Astrocyte (in vitro differentiated cells and primary cell): ENCODE measurements around the gene EFCAB6. TPM values are rescaled to one million over a fixed set of nuclear protein-coding genes. Genes with fewer than 3 reads are reported as not detected.

Source experiments
- DNase-seq: peaks from one replicate; pipeline ENCODE4 v3.0.0-alpha.2; 2010; ENCODE audit warnings: low read depth
- FAIRE-seq: peaks from 2 replicates; lab custom pipeline; 2011; peaks lifted over from hg19 to GRCh38; lab: Jason Lieb, UNC
- H2AFZ ChIP-seq: 2 replicates; pipeline ENCODE4 v1.6.0; 2012; ENCODE audit warnings: low read depth, low read length, inconsistent platforms
- H3K27ac ChIP-seq: 2 replicates; pipeline ENCODE4 v1.5.1; 2011; ENCODE audit warnings: low read depth, low read length, inconsistent platforms
- H3K27me3 ChIP-seq: 2 replicates; pipeline ENCODE4 v1.6.0; 2011; ENCODE audit warnings: low read length, inconsistent platforms; ENCODE audit not compliant: insufficient read depth
- H3K36me3 ChIP-seq: 2 replicates; pipeline ENCODE4 v1.5.1; 2011; ENCODE audit warnings: low read length, inconsistent platforms; ENCODE audit not compliant: insufficient read depth
- H3K4me1 ChIP-seq: 2 replicates; pipeline ENCODE4 v1.5.1; 2011; ENCODE audit warnings: low read length, inconsistent platforms; ENCODE audit not compliant: insufficient read depth
- H3K4me2 ChIP-seq: 2 replicates; pipeline ENCODE4 v1.6.0; 2012; ENCODE audit warnings: low read length, inconsistent platforms
- H3K4me3 ChIP-seq: 2 replicates; pipeline ENCODE4 v1.5.1; 2011; ENCODE audit warnings: low read depth, mild to moderate bottlenecking, low read length, inconsistent platforms; ENCODE audit not compliant: insufficient read depth
- H3K79me2 ChIP-seq: 2 replicates; pipeline ENCODE4 v1.6.0; 2012; ENCODE audit warnings: mild to moderate bottlenecking, low read length, inconsistent platforms; ENCODE audit not compliant: insufficient read depth
- H3K9ac ChIP-seq: 2 replicates; pipeline ENCODE4 v1.6.0; 2012; ENCODE audit warnings: mild to moderate bottlenecking, low read length, inconsistent platforms
- H3K9me3 ChIP-seq: 2 replicates; pipeline ENCODE4 v1.5.1; 2012; ENCODE audit warnings: low read depth, mild to moderate bottlenecking, low read length, inconsistent platforms; ENCODE audit not compliant: insufficient read depth
- H4K20me1 ChIP-seq: 2 replicates; pipeline ENCODE4 v1.6.0; 2012; ENCODE audit warnings: low read length, inconsistent platforms; ENCODE audit not compliant: insufficient read depth
- H3K27ac Mint-ChIP-seq: one replicate; pipeline ENCODE4 v1.8.0; 2021; ENCODE audit warnings: mild to moderate bottlenecking, mixed read lengths; ENCODE audit not compliant: unreplicated experiment
- H3K27me3 Mint-ChIP-seq: one replicate; pipeline ENCODE4 v1.8.0; 2021; ENCODE audit warnings: low read depth, mixed read lengths; ENCODE audit not compliant: unreplicated experiment
- H3K36me3 Mint-ChIP-seq: one replicate; pipeline ENCODE4 v1.8.0; 2021; ENCODE audit warnings: low read depth, mixed read lengths; ENCODE audit not compliant: unreplicated experiment
- H3K4me1 Mint-ChIP-seq: one replicate; pipeline ENCODE4 v1.8.0; 2021; ENCODE audit warnings: low read depth, mixed read lengths; ENCODE audit not compliant: unreplicated experiment
- H3K4me3 Mint-ChIP-seq: one replicate; pipeline ENCODE4 v1.8.0; 2021; ENCODE audit warnings: mild to moderate bottlenecking, moderate library complexity, mixed read lengths; ENCODE audit not compliant: unreplicated experiment
- H3K9me3 Mint-ChIP-seq: one replicate; pipeline ENCODE4 v1.8.0; 2021; ENCODE audit warnings: mild to moderate bottlenecking, mixed read lengths; ENCODE audit not compliant: unreplicated experiment
- CTCF ChIP-seq: IDR thresholded peaks from 2 replicates; pipeline ENCODE4 v1.5.1; 2011; ENCODE audit warnings: low read depth, mild to moderate bottlenecking, inconsistent platforms, low read length, moderate library complexity; ENCODE audit not compliant: insufficient read depth
- EZH2 ChIP-seq: IDR thresholded peaks from 2 replicates; pipeline ENCODE4 v1.6.1; 2012; ENCODE audit warnings: mild to moderate bottlenecking, low read length, inconsistent platforms; ENCODE audit not compliant: insufficient read depth
- total RNA-seq: library from RNA; stranded (reverse); gene quantifications from 2 replicates; pipeline ENCODE4 v1.2.1, GENCODE V29; 2021

The EFCAB6 gene
- total RNA-seq, 1 donor from 2014 or later = 1.2 TPM

- H2AFZ ChIP-seq = no peak overlapping the region
- no peaks in the 10 kb centered on the region for H3K9me3 Mint-ChIP-seq
- FAIRE-seq (no peak), DNase-seq (no peak)
- H3K27me3 ChIP-seq = no peaks in the 10 kb centered on the region
- H3K9me3 ChIP-seq = no peaks in the 10 kb centered on the region
- H3K4me3 Mint-ChIP-seq = no peak overlapping the region
- TF ChIP-seq CTCF (no peak), EZH2 (no peak)
- H3K79me2 ChIP-seq = no peaks in the 10 kb centered on the region
- no peak overlapping the region for H3K4me2 ChIP-seq
- no peaks in the 10 kb centered on the region for H3K4me1 ChIP-seq
- no peak overlapping the region for H3K27ac ChIP-seq
- peaks cover 23% of the 10 kb centered on the region for H3K27me3 Mint-ChIP-seq
- no peak overlapping the region for H3K9ac ChIP-seq
- no peak overlapping the region for H3K4me3 ChIP-seq
- no peaks in the 10 kb centered on the region for H3K36me3 ChIP-seq
- H3K36me3 Mint-ChIP-seq = peaks cover 2% of the 10 kb centered on the region
- H3K27ac Mint-ChIP-seq = no peak overlapping the region
- H3K4me1 Mint-ChIP-seq = peaks cover 8% of the 10 kb centered on the region
- no peaks in the 10 kb centered on the region for H4K20me1 ChIP-seq
These were observed 247.2 kb downstream of the EFCAB6 start for GRCh38 chr22:43564859-43565258.

DNA sequence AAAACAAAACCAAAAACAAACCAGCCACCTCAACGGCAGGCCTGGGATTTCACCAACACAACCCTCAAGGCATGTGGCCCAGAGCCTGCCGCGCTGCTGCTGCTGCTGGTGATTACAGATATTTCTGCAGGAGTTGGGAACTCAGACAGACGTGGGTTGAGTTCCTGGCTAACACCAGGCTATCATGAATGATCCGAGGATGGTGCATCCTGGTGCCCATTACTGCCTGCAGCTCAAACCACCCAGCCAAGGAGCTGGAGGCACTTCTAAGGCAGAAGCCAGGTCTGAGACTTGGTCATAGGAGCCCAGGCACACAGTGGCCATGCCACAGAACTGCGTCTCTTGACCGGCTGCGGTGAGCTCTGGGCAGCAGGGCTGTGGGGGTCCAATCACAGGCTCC, 248.5 kb downstream of the EFCAB6 start:
- DNase-seq (no peak), FAIRE-seq (no peak)
- H3K79me2 ChIP-seq = no peaks in the 10 kb centered on the region
- H3K27ac ChIP-seq = no peak overlapping the region
- Mint-ChIP-seq H3K4me3 (no peak overlapping the region), H3K4me1 (peaks cover 8% of the 10 kb centered on the region), H3K27me3 (peaks cover 23% of the 10 kb centered on the region), H3K9me3 (peaks cover 6% of the 10 kb centered on the region), H3K27ac (no peak overlapping the region), H3K36me3 (peaks cover 2% of the 10 kb centered on the region)
- H3K36me3 ChIP-seq = no peaks in the 10 kb centered on the region
- H3K9me3 ChIP-seq = no peaks in the 10 kb centered on the region
- H3K4me1 ChIP-seq = no peaks in the 10 kb centered on the region
- no peak overlapping the region for H3K4me2 ChIP-seq
- no peak overlapping the region for H3K9ac ChIP-seq
- H3K4me3 ChIP-seq = no peak overlapping the region
- no peaks in the 10 kb centered on the region for H4K20me1 ChIP-seq
- TF ChIP-seq CTCF (no peak), EZH2 (no peak)
- no peaks in the 10 kb centered on the region for H3K27me3 ChIP-seq
- no peak overlapping the region for H2AFZ ChIP-seq

DNA sequence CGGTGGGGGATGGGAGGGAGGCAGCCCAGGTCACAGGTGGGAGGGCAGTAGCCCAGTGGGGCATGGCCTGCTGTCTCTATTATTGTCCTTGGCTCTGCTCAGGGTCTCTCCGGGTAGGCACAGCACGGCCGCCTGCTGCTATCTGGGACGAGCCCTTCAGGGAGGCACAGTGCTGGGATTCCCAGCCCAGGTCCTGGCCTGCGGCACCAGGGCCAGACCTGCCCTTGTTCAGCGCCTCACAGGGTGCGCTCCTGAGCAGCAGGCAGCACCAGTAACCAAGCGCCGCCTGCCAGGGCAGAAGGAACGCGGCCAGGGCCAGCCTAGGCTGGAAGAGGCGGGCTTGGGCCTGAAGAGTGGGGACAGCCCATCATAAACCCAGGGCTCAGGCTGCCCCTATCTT, 249.3 kb downstream of the EFCAB6 start:
- Mint-ChIP-seq H3K4me3 (no peak overlapping the region), H3K9me3 (peaks cover 6% of the 10 kb centered on the region), H3K4me1 (peaks cover 3% of the 10 kb centered on the region), H3K27me3 (peaks cover 18% of the 10 kb centered on the region), H3K27ac (no peak overlapping the region), H3K36me3 (peaks cover 2% of the 10 kb centered on the region)
- DNase-seq = no peak
- no peak for TF ChIP-seq CTCF
- FAIRE-seq = no peak
- Histone ChIP-seq H3K9me3 (no peaks in the 10 kb centered on the region), H3K27ac (no peak overlapping the region), H3K4me1 (no peaks in the 10 kb centered on the region), H3K9ac (no peak overlapping the region), H3K4me3 (no peak overlapping the region), H3K27me3 (no peaks in the 10 kb centered on the region), H4K20me1 (no peaks in the 10 kb centered on the region), H3K36me3 (no peaks in the 10 kb centered on the region), H3K79me2 (no peaks in the 10 kb centered on the region), H2AFZ (no peak overlapping the region), H3K4me2 (no peak overlapping the region)
